Measurements from ENCODE around the gene FBXW12. TPM values are rescaled to one million over a fixed set of nuclear protein-coding genes. Genes with fewer than 3 reads are reported as not detected.

The FBXW12 gene
- total RNA-seq, 1 donor from 2014 or later = not detected

GRCh38 chr3:48419149-48419548 lies 47.1 kb downstream of the FBXW12 start:
- no peak for DNase-seq (ENCODE audit: low read depth)

GRCh38 chr3:48419597-48419996 lies 47.6 kb downstream of the FBXW12 start:
- no peak for DNase-seq (ENCODE audit: low read depth)

- no peak for DNase-seq (ENCODE audit: low read depth)
These were observed 48.5 kb downstream of the FBXW12 start for GRCh38 chr3:48420561-48420960.

- DNase-seq (ENCODE audit: low read depth) = no peak
These were observed 50.3 kb downstream of the FBXW12 start for GRCh38 chr3:48422272-48422671.

- DNase-seq (ENCODE audit: low read depth) = peak; percentile 97
These were observed 50.7 kb downstream of the FBXW12 start for GRCh38 chr3:48422681-48423080.

- DNase-seq (ENCODE audit: low read depth) = peak; percentile 78
These were observed 51.3 kb downstream of the FBXW12 start for GRCh38 chr3:48423241-48423882.

- DNase-seq (ENCODE audit: low read depth) = peak; percentile 78
These were observed 52.1 kb downstream of the FBXW12 start for GRCh38 chr3:48423883-48424695.

GRCh38 chr3:48425281-48425812 lies 53.3 kb downstream of the FBXW12 start:
- no peak for DNase-seq (ENCODE audit: low read depth)

- peak; percentile 87 for DNase-seq (ENCODE audit: low read depth)
These were observed 54.4 kb downstream of the FBXW12 start for GRCh38 chr3:48426401-48426909.

GRCh38 chr3:48426944-48427629 lies 55.1 kb downstream of the FBXW12 start:
- DNase-seq (ENCODE audit: low read depth) = peak; percentile 28

GRCh38 chr3:48427630-48427962 lies 55.6 kb downstream of the FBXW12 start:
- peak; percentile 53 for DNase-seq (ENCODE audit: low read depth)

GRCh38 chr3:48428088-48428571 lies 56.1 kb downstream of the FBXW12 start:
- DNase-seq (ENCODE audit: low read depth) = no peak

GRCh38 chr3:48428572-48429316 lies 56.7 kb downstream of the FBXW12 start:
- peak; percentile 61 for DNase-seq (ENCODE audit: low read depth)

- DNase-seq (ENCODE audit: low read depth) = peak; percentile 69
These were observed 57.4 kb downstream of the FBXW12 start for GRCh38 chr3:48429317-48429959.

GRCh38 chr3:48429960-48430707 lies 58.1 kb downstream of the FBXW12 start, which contains the start of gene PLXNB1:
Gene PLXNB1, minus strand, starts transcription at chr3:48430086. Its CDS starts 5,475 bp downstream, at chr3:48424611.
- peak; percentile 26 for DNase-seq (ENCODE audit: low read depth)

- no peak for DNase-seq (ENCODE audit: low read depth)
These were observed 58.7 kb downstream of the FBXW12 start for GRCh38 chr3:48430708-48431101.

- DNase-seq (ENCODE audit: low read depth) = no peak
These were observed 59.4 kb downstream of the FBXW12 start for GRCh38 chr3:48431224-48432029.

Measured in myocyte (in vitro differentiated cells).